ENCODE results near the gene PAN3.

PAN3 gene

GRCh38 chr13:28322256-28322905, 184.0 kb downstream of the PAN3 start:
- peaks cover 35% of the 10 kb centered on the region for H3K27me3 ChIP-seq
- no peak overlapping the region for H3K27ac ChIP-seq
- TF ChIP-seq CTCF (IDR thresholded peaks at IDR 0.05), result no peak
- no peaks in the 10 kb centered on the region for H3K36me3 ChIP-seq
- H3K4me1 ChIP-seq (ENCODE audit: control insufficient read depth in 1 of 2, insufficient read depth in 1 of 2, low read depth in 1 of 2, low read length in 1 of 2), result no peaks in the 10 kb centered on the region
- H3K9me3 ChIP-seq, result no peaks in the 10 kb centered on the region
- H3K4me3 ChIP-seq (ENCODE audit: low read depth in 1 of 2, low read length in 1 of 2), result no peak overlapping the region

GRCh38 chr13:28324181-28324789, 185.9 kb downstream of the PAN3 start:
- peak; percentile 39 for TF ChIP-seq CTCF (IDR thresholded peaks at IDR 0.05)
- H3K36me3 ChIP-seq, result no peaks in the 10 kb centered on the region
- H3K4me1 ChIP-seq (ENCODE audit: control insufficient read depth in 1 of 2, insufficient read depth in 1 of 2, low read depth in 1 of 2, low read length in 1 of 2), result peaks cover 0 to 3% of the 10 kb centered on the region in 2 experiments
- no peaks in the 10 kb centered on the region for H3K9me3 ChIP-seq
- no peak overlapping the region for H3K27ac ChIP-seq
- peaks cover 47% of the 10 kb centered on the region for H3K27me3 ChIP-seq
- H3K4me3 ChIP-seq (ENCODE audit: low read depth in 1 of 2, low read length in 1 of 2), result no peak overlapping the region

GRCh38 chr13:28325022-28325421, 186.7 kb downstream of the PAN3 start:
- Histone ChIP-seq H3K27ac (no peak overlapping the region), H3K27me3 (peaks cover 47% of the 10 kb centered on the region), H3K9me3 (no peaks in the 10 kb centered on the region), H3K4me3 (ENCODE audit: low read depth in 1 of 2, low read length in 1 of 2) (no peak overlapping the region), H3K36me3 (no peaks in the 10 kb centered on the region), H3K4me1 (ENCODE audit: control insufficient read depth in 1 of 2, insufficient read depth in 1 of 2, low read depth in 1 of 2, low read length in 1 of 2) (peaks cover 0 to 5% of the 10 kb centered on the region in 2 experiments)
- no peak for TF ChIP-seq CTCF (IDR thresholded peaks at IDR 0.05)

GRCh38 chr13:28326056-28326455, 187.7 kb downstream of the PAN3 start:
- no peak overlapping the region for H3K4me3 ChIP-seq (ENCODE audit: low read depth in 1 of 2, low read length in 1 of 2)
- H3K27me3 ChIP-seq, result peaks cover 47% of the 10 kb centered on the region
- H3K4me1 ChIP-seq (ENCODE audit: control insufficient read depth in 1 of 2, insufficient read depth in 1 of 2, low read depth in 1 of 2, low read length in 1 of 2), result peaks cover 0 to 5% of the 10 kb centered on the region in 2 experiments
- TF ChIP-seq CTCF (IDR thresholded peaks at IDR 0.05), result no peak
- H3K9me3 ChIP-seq, result no peaks in the 10 kb centered on the region
- H3K27ac ChIP-seq, result no peak overlapping the region
- H3K36me3 ChIP-seq, result no peaks in the 10 kb centered on the region

- Histone ChIP-seq H3K27me3 (peaks cover 42% of the 10 kb centered on the region), H3K9me3 (no peaks in the 10 kb centered on the region), H3K36me3 (no peaks in the 10 kb centered on the region), H3K27ac (no peak overlapping the region), H3K4me1 (ENCODE audit: control insufficient read depth in 1 of 2, insufficient read depth in 1 of 2, low read depth in 1 of 2, low read length in 1 of 2) (peaks cover 0 to 5% of the 10 kb centered on the region in 2 experiments), H3K4me3 (ENCODE audit: low read depth in 1 of 2, low read length in 1 of 2) (no peak overlapping the region)
- TF ChIP-seq CTCF (IDR thresholded peaks at IDR 0.05), result no peak
Measured at GRCh38 chr13:28327373-28328270, 189.3 kb downstream of the PAN3 start.
